Liver (tissue), 9 donors: Measurements from ENCODE around the gene MEST. TPM values are rescaled to one million over a fixed set of nuclear protein-coding genes. Genes with fewer than 3 reads are reported as not detected.

Experiments used
- DNase-seq: peaks from one replicate; pipeline ENCODE4 v3.0.0-alpha.2; 2017; ENCODE audit warnings: low spot score
- H3K27ac ChIP-seq, 2 donors: one replicate each; pipeline ENCODE4 v1.7.0; 2013; ENCODE audit warnings: inconsistent platforms in 2 of 2, low read length in 2 of 2, control low read depth in 1 of 2, low read depth in 1 of 2, mild to moderate bottlenecking in 1 of 2
- H3K27me3 ChIP-seq, 4 donors: one replicate each; pipeline versions ENCODE4 v1.6.1 to v1.7.0; 2013; ENCODE audit warnings: low read length in 3 of 4, inconsistent platforms in 1 of 4, mild to moderate bottlenecking in 1 of 4, moderate library complexity in 1 of 4; ENCODE audit not compliant: control insufficient read depth in 4 of 4, insufficient read depth in 4 of 4
- H3K36me3 ChIP-seq, 4 donors: one replicate each; pipeline versions ENCODE4 v1.6.1 to v1.7.0; 2013; ENCODE audit warnings: low read length in 3 of 4, mild to moderate bottlenecking in 3 of 4, low read depth in 1 of 4, moderate library complexity in 1 of 4; ENCODE audit not compliant: control insufficient read depth in 4 of 4, insufficient read depth in 3 of 4
- H3K4me1 ChIP-seq, 4 donors: one replicate each; pipeline versions ENCODE4 v1.6.1 to v1.7.0; 2013; ENCODE audit warnings: low read length in 3 of 4, mild to moderate bottlenecking in 3 of 4, moderate library complexity in 1 of 4; ENCODE audit not compliant: control insufficient read depth in 4 of 4, insufficient read depth in 4 of 4
- H3K4me3 ChIP-seq, 3 donors: one replicate each; pipeline versions ENCODE4 v1.6.1 to v1.7.0; 2013; ENCODE audit warnings: low read length in 3 of 3, control low read depth in 1 of 3, low read depth in 1 of 3, mild to moderate bottlenecking in 1 of 3
- H3K9ac ChIP-seq, 2 donors: one replicate each; pipeline ENCODE4 v1.7.0; 2013; ENCODE audit warnings: low read length in 2 of 2, mild to moderate bottlenecking in 2 of 2, moderate library complexity in 2 of 2, control low read depth in 1 of 2, low read depth in 1 of 2
- H3K9me3 ChIP-seq, 4 donors: one replicate each; pipeline versions ENCODE4 v1.6.1 to v1.7.0; 2013; ENCODE audit warnings: low read length in 3 of 4; ENCODE audit not compliant: control insufficient read depth in 4 of 4
- CTCF ChIP-seq: fragments of 150-350 bp; IDR thresholded peaks from 2 replicates; pipeline ENCODE4 v1.5.1; 2017; ENCODE audit warnings: improper control_type of control experiment, low read depth, low read length; ENCODE audit not compliant: missing input control
- EGR1 ChIP-seq, 2 donors: IDR thresholded peaks; 2 replicates each; pipeline ENCODE4 v1.6.1; 2016 to 2018; ENCODE audit warnings: antibody characterized with exemption in 2 of 2, low read depth in 2 of 2
- FOXA1 ChIP-seq: IDR thresholded peaks from 2 replicates; pipeline ENCODE4 v1.6.1; 2016; ENCODE audit warnings: antibody characterized with exemption
- FOXA2 ChIP-seq: IDR thresholded peaks from 2 replicates; pipeline ENCODE4 v1.6.1; 2016; ENCODE audit warnings: antibody characterized with exemption
- GABPA ChIP-seq, 2 donors: IDR thresholded peaks in 1 of 2; conservative IDR thresholded peaks in 1 of 2; 2 replicates each; pipeline ENCODE4 v1.6.1; 2016; ENCODE audit warnings: antibody characterized with exemption in 2 of 2, mild to moderate bottlenecking in 1 of 2, moderate library complexity in 1 of 2
- HNF4A ChIP-seq, 2 donors: conservative IDR thresholded peaks; 2 replicates each; pipeline ENCODE4 v1.6.1; 2016; ENCODE audit warnings: antibody characterized with exemption in 2 of 2, mild to moderate bottlenecking in 2 of 2
- HNF4G ChIP-seq: IDR thresholded peaks from 2 replicates; pipeline ENCODE4 v1.6.1; 2016; ENCODE audit warnings: antibody characterized with exemption
- JUND ChIP-seq, 2 donors: IDR thresholded peaks; 2 replicates each; pipeline ENCODE4 v1.6.1; 2016; ENCODE audit warnings: antibody characterized with exemption in 2 of 2
- NR2F2 ChIP-seq: IDR thresholded peaks from 2 replicates; pipeline ENCODE4 v1.6.1; 2016; ENCODE audit warnings: antibody characterized with exemption
- RAD21 ChIP-seq, 2 donors: IDR thresholded peaks; 2 replicates each; pipeline ENCODE4 v1.6.1; 2016; ENCODE audit warnings: antibody characterized with exemption in 2 of 2, mild to moderate bottlenecking in 2 of 2
- RXRA ChIP-seq, 2 donors: IDR thresholded peaks; 2 replicates each; pipeline ENCODE4 v1.6.1; 2017 to 2018; ENCODE audit warnings: antibody characterized with exemption in 2 of 2, mild to moderate bottlenecking in 1 of 2
- SP1 ChIP-seq: IDR thresholded peaks from 2 replicates; pipeline ENCODE4 v1.6.1; 2018; ENCODE audit warnings: antibody characterized with exemption, mild to moderate bottlenecking
- TAF1 ChIP-seq: conservative IDR thresholded peaks from 2 replicates; pipeline ENCODE4 v1.6.1; 2016; ENCODE audit warnings: antibody characterized with exemption, mild to moderate bottlenecking
- YY1 ChIP-seq: IDR thresholded peaks from 2 replicates; pipeline ENCODE4 v1.6.1; 2016; ENCODE audit warnings: antibody characterized with exemption, mild to moderate bottlenecking
- polyA plus RNA-seq, 2 donors: library from polyadenylated mRNA; stranded (reverse) in 1 of 2; unstranded in 1 of 2; fragments of 200-250 nt in 1 of 2; fragments of >200 nt in 1 of 2; fragmentation: Nextera tagmentation in 1 of 2; extraction: Ambion mirVana in 1 of 2; gene quantifications; one replicate each; pipeline versions ENCODE4 v1.2.1 to v1.2.3, GENCODE V29; 2013 to 2015
- total RNA-seq, 2 donors: library from RNA; depleted of rRNA; stranded (reverse); fragments of >200 nt; gene quantifications; one replicate each; pipeline ENCODE4 v1.2.3, GENCODE V29; 2014
- TF ChIP-seq, protein P1 (sequence below): IDR thresholded peaks from 2 replicates; pipeline ENCODE4 v1.6.1; 2016; ENCODE audit warnings: antibody characterized with exemption
- TF ChIP-seq, protein P2 (sequence below): IDR thresholded peaks from 2 replicates; pipeline ENCODE4 v1.6.1; 2016; ENCODE audit warnings: antibody characterized with exemption, mild to moderate bottlenecking
- TF ChIP-seq, protein P3 (sequence below): IDR thresholded peaks from 2 replicates; pipeline ENCODE4 v1.6.1; 2016; ENCODE audit warnings: antibody characterized with exemption
- TF ChIP-seq, protein P4 (sequence below): IDR thresholded peaks from 2 replicates; pipeline ENCODE4 v1.6.1; 2016; ENCODE audit warnings: antibody characterized with exemption
- donor health status: healthy.
- donor health status: healthy.
- donor health status: healthy.
- donor health status: healthy.
- donor health status: healthy.

Gene MEST
- total and polyA plus RNA-seq, 4 donors: 12.6 to 42.4 (median 23.0) TPM

DNA sequence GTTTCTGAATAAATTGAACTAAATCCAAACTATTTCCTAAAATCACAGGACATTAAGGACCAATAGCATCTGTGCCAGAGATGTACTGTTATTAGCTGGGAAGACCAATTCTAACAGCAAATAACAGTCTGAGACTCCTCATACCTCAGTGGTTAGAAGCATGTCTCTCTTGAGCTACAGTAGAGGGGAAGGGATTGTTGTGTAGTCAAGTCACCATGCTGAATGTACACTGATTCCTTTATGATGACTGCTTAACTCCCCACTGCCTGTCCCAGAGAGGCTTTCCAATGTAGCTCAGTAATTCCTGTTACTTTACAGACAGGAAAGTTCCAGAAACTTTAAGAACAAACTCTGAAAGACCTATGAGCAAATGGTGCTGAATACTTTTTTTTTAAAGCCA lies 13.9 kb downstream of the MEST start:
- no peak overlapping the region for H3K9ac ChIP-seq
- no peak for DNase-seq
- peaks cover 2 to 38% (median 26%) of the 10 kb centered on the region in 4 donors for H3K36me3 ChIP-seq
- TF ChIP-seq, protein P1, sequence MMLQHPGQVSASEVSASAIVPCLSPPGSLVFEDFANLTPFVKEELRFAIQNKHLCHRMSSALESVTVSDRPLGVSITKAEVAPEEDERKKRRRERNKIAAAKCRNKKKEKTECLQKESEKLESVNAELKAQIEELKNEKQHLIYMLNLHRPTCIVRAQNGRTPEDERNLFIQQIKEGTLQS: no peak
- TF ChIP-seq YY1: no peak
- no peak for TF ChIP-seq EGR1 (IDR thresholded peaks at IDR 0.05; ENCODE audit: low read depth in 2 of 2)
- no peak for TF ChIP-seq RXRA (IDR thresholded peaks at IDR 0.05)
- TF ChIP-seq HNF4G: no peak
- TF ChIP-seq SP1: no peak
- TF ChIP-seq FOXA2: no peak
- TF ChIP-seq CTCF: no peak
- no peak for TF ChIP-seq GABPA (IDR thresholded peaks at IDR 0.05 in 1 of 2, conservative IDR thresholded peaks at IDR 0.05 in 1 of 2)
- TF ChIP-seq, protein P2, sequence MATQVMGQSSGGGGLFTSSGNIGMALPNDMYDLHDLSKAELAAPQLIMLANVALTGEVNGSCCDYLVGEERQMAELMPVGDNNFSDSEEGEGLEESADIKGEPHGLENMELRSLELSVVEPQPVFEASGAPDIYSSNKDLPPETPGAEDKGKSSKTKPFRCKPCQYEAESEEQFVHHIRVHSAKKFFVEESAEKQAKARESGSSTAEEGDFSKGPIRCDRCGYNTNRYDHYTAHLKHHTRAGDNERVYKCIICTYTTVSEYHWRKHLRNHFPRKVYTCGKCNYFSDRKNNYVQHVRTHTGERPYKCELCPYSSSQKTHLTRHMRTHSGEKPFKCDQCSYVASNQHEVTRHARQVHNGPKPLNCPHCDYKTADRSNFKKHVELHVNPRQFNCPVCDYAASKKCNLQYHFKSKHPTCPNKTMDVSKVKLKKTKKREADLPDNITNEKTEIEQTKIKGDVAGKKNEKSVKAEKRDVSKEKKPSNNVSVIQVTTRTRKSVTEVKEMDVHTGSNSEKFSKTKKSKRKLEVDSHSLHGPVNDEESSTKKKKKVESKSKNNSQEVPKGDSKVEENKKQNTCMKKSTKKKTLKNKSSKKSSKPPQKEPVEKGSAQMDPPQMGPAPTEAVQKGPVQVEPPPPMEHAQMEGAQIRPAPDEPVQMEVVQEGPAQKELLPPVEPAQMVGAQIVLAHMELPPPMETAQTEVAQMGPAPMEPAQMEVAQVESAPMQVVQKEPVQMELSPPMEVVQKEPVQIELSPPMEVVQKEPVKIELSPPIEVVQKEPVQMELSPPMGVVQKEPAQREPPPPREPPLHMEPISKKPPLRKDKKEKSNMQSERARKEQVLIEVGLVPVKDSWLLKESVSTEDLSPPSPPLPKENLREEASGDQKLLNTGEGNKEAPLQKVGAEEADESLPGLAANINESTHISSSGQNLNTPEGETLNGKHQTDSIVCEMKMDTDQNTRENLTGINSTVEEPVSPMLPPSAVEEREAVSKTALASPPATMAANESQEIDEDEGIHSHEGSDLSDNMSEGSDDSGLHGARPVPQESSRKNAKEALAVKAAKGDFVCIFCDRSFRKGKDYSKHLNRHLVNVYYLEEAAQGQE: no peak
- TF ChIP-seq, protein P3, sequence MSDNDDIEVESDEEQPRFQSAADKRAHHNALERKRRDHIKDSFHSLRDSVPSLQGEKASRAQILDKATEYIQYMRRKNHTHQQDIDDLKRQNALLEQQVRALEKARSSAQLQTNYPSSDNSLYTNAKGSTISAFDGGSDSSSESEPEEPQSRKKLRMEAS: no peak
- TF ChIP-seq NR2F2: no peak
- no peak for TF ChIP-seq FOXA1
- TF ChIP-seq TAF1: no peak
- TF ChIP-seq, protein P4, sequence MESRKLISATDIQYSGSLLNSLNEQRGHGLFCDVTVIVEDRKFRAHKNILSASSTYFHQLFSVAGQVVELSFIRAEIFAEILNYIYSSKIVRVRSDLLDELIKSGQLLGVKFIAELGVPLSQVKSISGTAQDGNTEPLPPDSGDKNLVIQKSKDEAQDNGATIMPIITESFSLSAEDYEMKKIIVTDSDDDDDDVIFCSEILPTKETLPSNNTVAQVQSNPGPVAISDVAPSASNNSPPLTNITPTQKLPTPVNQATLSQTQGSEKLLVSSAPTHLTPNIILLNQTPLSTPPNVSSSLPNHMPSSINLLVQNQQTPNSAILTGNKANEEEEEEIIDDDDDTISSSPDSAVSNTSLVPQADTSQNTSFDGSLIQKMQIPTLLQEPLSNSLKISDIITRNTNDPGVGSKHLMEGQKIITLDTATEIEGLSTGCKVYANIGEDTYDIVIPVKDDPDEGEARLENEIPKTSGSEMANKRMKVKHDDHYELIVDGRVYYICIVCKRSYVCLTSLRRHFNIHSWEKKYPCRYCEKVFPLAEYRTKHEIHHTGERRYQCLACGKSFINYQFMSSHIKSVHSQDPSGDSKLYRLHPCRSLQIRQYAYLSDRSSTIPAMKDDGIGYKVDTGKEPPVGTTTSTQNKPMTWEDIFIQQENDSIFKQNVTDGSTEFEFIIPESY: no peak
- no peak for TF ChIP-seq HNF4A (conservative IDR thresholded peaks at IDR 0.05)
- TF ChIP-seq JUND (IDR thresholded peaks at IDR 0.05): no peak
- TF ChIP-seq RAD21 (IDR thresholded peaks at IDR 0.05): no peak
- H3K27me3 ChIP-seq: no peaks in the 10 kb centered on the region
- no peaks in the 10 kb centered on the region for H3K9me3 ChIP-seq
- H3K4me1 ChIP-seq: peaks cover 0 to 7% (median under 1%) of the 10 kb centered on the region in 4 donors
- no peak overlapping the region for H3K4me3 ChIP-seq
- H3K27ac ChIP-seq: no peak overlapping the region
